Breast epithelium (tissue), 3 donors: Measurements from ENCODE around the gene ZNF586.

Experiments used
- CTCF ChIP-seq, 3 donors: fragments of 450-650 bp; IDR thresholded peaks; one replicate each; pipeline ENCODE4 v1.5.1; 2016 to 2017; ENCODE audit warnings: antibody characterized with exemption in 3 of 3, mild to moderate bottlenecking in 3 of 3, moderate library complexity in 3 of 3
- POLR2A ChIP-seq: fragments of 450-650 bp; IDR thresholded peaks from one replicate; pipeline ENCODE4 v1.6.1; 2016; ENCODE audit warnings: antibody characterized with exemption, mild to moderate bottlenecking, moderate library complexity
- POLR2AphosphoS5 ChIP-seq, 3 donors: sonication (generic); formaldehyde crosslinking; IDR thresholded peaks; one replicate each; pipeline ENCODE4 v1.6.1; 2017; ENCODE audit warnings: antibody characterized with exemption in 3 of 3

- no peak for TF ChIP-seq CTCF (IDR thresholded peaks at IDR 0.05)
- TF ChIP-seq POLR2A: no peak
- TF ChIP-seq POLR2AphosphoS5 (IDR thresholded peaks at IDR 0.05): no peak
Observed at GRCh38 chr19:57720878-57721277, 48.6 kb upstream of the ZNF586 start.
